Stimulated activated CD4-positive, alpha-beta T cell treated with anti-CD3 and anti-CD28 coated beads, Interleukin-15, amount 100 ng/mL, for 24 hours (primary cell): ENCODE data around the gene SPINT1.

ENCODE experiments used
- DNase-seq: peaks from one replicate; pipeline ENCODE4 v3.0.0-alpha.2; 2020

Gene SPINT1

GRCh38 chr15:40843885-40844695, at the start of gene SPINT1:
Gene SPINT1, plus strand, starts transcription at chr15:40844048. Its CDS starts 507 bp downstream, at chr15:40844555.
- peak; percentile 90 for DNase-seq

- DNase-seq, result no peak
These were observed 47.8 kb upstream of the SPINT1 start for GRCh38 chr15:40796041-40796440.

- DNase-seq, result no peak
These were observed 47.3 kb upstream of the SPINT1 start for GRCh38 chr15:40796512-40796911.

GRCh38 chr15:40799523-40799922, 44.3 kb upstream of the SPINT1 start:
- DNase-seq, result no peak

GRCh38 chr15:40803076-40803475, 40.8 kb upstream of the SPINT1 start:
- DNase-seq, result no peak

GRCh38 chr15:40803688-40804087, 40.2 kb upstream of the SPINT1 start:
- no peak for DNase-seq

GRCh38 chr15:40806672-40807027, 37.2 kb upstream of the SPINT1 start:
- DNase-seq, result no peak

GRCh38 chr15:40807028-40807887, 36.6 kb upstream of the SPINT1 start, which contains the start of the genes DNAJC17 and ZFYVE19:
Gene DNAJC17, minus strand, starts transcription at chr15:40807473. Its CDS starts 27 bp downstream, at chr15:40807446.
Gene ZFYVE19, plus strand, starts transcription at chr15:40807089. Its CDS starts 501 bp downstream, at chr15:40807590.
- DNase-seq, result peak; percentile 96

- DNase-seq, result peak; percentile 8
These were observed 35.9 kb upstream of the SPINT1 start for GRCh38 chr15:40807888-40808461.

- no peak for DNase-seq
These were observed 34.9 kb upstream of the SPINT1 start for GRCh38 chr15:40808861-40809450.

- DNase-seq, result no peak
These were observed 31.0 kb upstream of the SPINT1 start for GRCh38 chr15:40812721-40813425.

- no peak for DNase-seq
These were observed 28.7 kb upstream of the SPINT1 start for GRCh38 chr15:40815042-40815698.

GRCh38 chr15:40819048-40819447, 24.8 kb upstream of the SPINT1 start:
- DNase-seq, result no peak

- no peak for DNase-seq
These were observed 22.7 kb upstream of the SPINT1 start for GRCh38 chr15:40821195-40821594.

GRCh38 chr15:40823572-40824343, 20.1 kb upstream of the SPINT1 start:
- DNase-seq, result no peak

- no peak for DNase-seq
These were observed 18.0 kb upstream of the SPINT1 start for GRCh38 chr15:40825661-40826422.

GRCh38 chr15:40826423-40827075, 17.3 kb upstream of the SPINT1 start:
- no peak for DNase-seq

GRCh38 chr15:40828447-40829036, 15.3 kb upstream of the SPINT1 start, which contains the start of gene PPP1R14D:
Gene PPP1R14D, minus strand, starts transcription at chr15:40828708. Its CDS starts 67 bp downstream, at chr15:40828641.
- DNase-seq, result no peak

GRCh38 chr15:40829115-40829514, 14.7 kb upstream of the SPINT1 start:
- no peak for DNase-seq
